Left ventricle myocardium inferior (tissue), 1 donor: Measurements from ENCODE around the gene SAMD14. TPM values are rescaled to one million over a fixed set of nuclear protein-coding genes. Genes with fewer than 3 reads are reported as not detected.
A peak's percentile ranks its signal among the peaks of the same experiment; 100 is the strongest.
"Not testable (repeated sequence)": the region's sequence is repeated elsewhere in the genome, so short reads cannot be mapped to it uniquely, and the experiment has no call there.

Experiments
- DNase-seq: peaks from one replicate; pipeline ENCODE4 v3.0.0-alpha.2; 2020
- H3K27ac ChIP-seq: fragments of 200-600 bp; replicated peaks from 2 replicates; pipeline ENCODE4 v1.8.0; 2021
- H3K27me3 ChIP-seq: fragments of 200-600 bp; 2 replicates; pipeline ENCODE4 v1.8.0; 2021; ENCODE audit warnings: low read depth
- H3K36me3 ChIP-seq: fragments of 200-600 bp; 2 replicates; pipeline ENCODE4 v1.8.0; 2021
- H3K4me1 ChIP-seq: fragments of 200-600 bp; 2 replicates; pipeline ENCODE4 v1.8.0; 2021
- H3K4me3 ChIP-seq: fragments of 200-600 bp; 2 replicates; pipeline ENCODE4 v1.8.0; 2021; ENCODE audit warnings: mild to moderate bottlenecking, moderate library complexity
- H3K9me3 ChIP-seq: fragments of 200-600 bp; replicated peaks from 2 replicates; pipeline ENCODE4 v1.8.0; 2021
- intact Hi-C: fragments of 100-400 bp; cut with micrococcal nuclease; formaldehyde crosslinking; loops from one replicate; pipeline ENCODE4 v1.11.0; 2022
- total RNA-seq: library from RNA; stranded (reverse); fragmentation: NEBNext Ultra II Directional; extraction: Animal tissue kit (Norgen Biotek cat#: 25700); gene quantifications from one replicate; pipeline ENCODE4 v1.2.1, GENCODE V29; 2021
- TF ChIP-seq, protein P1 (sequence below): fragments of 200-600 bp; IDR thresholded peaks from 2 replicates; pipeline ENCODE4 v1.8.0; 2021; ENCODE audit warnings: antibody characterized with exemption, mild to moderate bottlenecking, borderline replicate concordance
- donor health status: DM: no; HTN: yes; CAD: no; lungs with severe emphysema.

SAMD14 gene
- total RNA-seq, 1 donor from 2014 or later: 1.6 TPM

DNA sequence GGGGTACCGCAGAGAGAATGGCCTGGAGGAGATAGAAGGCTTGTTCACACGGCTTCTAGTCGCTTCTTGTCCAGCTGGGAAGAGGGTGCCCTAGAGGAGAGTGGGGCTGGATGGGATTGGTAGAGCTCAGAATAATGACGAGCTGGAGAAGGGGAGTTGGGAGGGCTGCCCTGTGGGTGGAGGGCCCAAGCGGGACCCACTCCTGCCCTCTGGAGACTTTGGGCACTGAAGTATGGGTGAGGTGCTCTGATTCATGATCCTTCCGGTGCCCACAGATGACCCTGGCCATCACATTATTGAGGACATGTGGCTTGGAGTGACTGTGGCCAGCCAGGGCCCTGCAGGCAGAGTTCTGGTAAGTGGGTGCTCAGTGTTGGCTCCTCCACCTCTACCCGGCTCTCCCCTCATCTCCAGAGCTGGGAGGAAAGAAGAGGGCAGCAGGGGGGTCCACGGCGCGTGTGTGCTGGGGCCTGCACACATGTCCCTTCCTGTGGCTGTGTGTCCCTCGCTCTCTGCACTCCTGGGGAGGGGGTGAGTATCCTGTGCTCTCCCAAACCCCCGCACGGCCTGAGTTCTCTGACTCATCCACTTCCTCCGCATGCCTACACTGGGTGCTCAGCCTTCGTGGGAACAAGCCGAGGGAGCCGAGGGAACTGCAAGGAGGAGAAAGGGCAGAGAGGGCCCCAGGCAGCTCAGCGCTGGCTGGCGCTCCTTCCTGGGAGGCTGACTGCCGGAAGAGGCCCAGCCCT lies 65.5 kb downstream of the SAMD14 start:
- H3K27ac ChIP-seq: peak overlapping the region; percentile 91
- intact Hi-C loops: no loop called here
- peaks cover 85% of the 10 kb centered on the region for H3K4me1 ChIP-seq
- peaks cover 6% of the 10 kb centered on the region for H3K36me3 ChIP-seq
- TF ChIP-seq, protein P1, sequence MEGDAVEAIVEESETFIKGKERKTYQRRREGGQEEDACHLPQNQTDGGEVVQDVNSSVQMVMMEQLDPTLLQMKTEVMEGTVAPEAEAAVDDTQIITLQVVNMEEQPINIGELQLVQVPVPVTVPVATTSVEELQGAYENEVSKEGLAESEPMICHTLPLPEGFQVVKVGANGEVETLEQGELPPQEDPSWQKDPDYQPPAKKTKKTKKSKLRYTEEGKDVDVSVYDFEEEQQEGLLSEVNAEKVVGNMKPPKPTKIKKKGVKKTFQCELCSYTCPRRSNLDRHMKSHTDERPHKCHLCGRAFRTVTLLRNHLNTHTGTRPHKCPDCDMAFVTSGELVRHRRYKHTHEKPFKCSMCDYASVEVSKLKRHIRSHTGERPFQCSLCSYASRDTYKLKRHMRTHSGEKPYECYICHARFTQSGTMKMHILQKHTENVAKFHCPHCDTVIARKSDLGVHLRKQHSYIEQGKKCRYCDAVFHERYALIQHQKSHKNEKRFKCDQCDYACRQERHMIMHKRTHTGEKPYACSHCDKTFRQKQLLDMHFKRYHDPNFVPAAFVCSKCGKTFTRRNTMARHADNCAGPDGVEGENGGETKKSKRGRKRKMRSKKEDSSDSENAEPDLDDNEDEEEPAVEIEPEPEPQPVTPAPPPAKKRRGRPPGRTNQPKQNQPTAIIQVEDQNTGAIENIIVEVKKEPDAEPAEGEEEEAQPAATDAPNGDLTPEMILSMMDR: no peak
- H3K9me3 ChIP-seq: no peaks in the 10 kb centered on the region
- no peak overlapping the region for H3K4me3 ChIP-seq
- no peaks in the 10 kb centered on the region for H3K27me3 ChIP-seq
- DNase-seq: no peak

DNA sequence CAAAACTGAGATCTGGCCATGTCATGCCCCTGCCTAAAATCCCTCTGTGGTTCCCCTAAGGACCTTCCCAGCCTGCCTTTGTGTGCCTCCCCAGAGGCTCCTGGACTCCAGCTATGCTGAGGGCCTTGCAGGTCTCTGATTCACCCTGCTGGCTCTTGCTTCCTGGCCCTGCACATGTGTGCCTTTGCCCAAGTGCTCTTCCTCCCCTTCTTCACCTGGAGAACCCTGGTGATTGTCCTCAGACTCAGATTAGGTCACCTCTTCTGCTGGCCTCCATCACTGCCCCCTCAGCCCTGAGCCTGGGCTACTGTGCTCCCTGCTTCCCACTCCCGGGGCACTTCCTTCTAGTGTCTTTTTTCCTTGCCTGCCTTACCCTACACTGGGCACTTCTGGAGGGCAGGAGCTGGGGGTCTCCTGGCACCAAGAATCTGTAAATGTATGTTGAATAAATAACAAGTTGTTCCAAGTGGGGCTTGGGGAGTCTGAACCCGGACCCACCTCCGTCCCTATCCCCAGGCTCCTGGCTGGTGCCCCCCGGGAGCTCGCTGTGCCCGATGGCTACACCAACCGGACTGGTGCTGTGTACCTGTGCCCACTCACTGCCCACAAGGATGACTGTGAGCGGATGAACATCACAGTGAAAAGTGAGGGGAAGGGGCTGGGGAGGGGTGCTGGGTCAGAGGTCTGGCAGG lies 66.3 kb downstream of the SAMD14 start:
- peak overlapping the region; percentile 91 for H3K27ac ChIP-seq
- H3K9me3 ChIP-seq: no peaks in the 10 kb centered on the region
- peaks cover 92% of the 10 kb centered on the region for H3K4me1 ChIP-seq
- H3K27me3 ChIP-seq: no peaks in the 10 kb centered on the region
- DNase-seq: no peak
- TF ChIP-seq, protein P1: no peak
- no peak overlapping the region for H3K4me3 ChIP-seq
- no peaks in the 10 kb centered on the region for H3K36me3 ChIP-seq
- intact Hi-C loops: no loop called here

DNA sequence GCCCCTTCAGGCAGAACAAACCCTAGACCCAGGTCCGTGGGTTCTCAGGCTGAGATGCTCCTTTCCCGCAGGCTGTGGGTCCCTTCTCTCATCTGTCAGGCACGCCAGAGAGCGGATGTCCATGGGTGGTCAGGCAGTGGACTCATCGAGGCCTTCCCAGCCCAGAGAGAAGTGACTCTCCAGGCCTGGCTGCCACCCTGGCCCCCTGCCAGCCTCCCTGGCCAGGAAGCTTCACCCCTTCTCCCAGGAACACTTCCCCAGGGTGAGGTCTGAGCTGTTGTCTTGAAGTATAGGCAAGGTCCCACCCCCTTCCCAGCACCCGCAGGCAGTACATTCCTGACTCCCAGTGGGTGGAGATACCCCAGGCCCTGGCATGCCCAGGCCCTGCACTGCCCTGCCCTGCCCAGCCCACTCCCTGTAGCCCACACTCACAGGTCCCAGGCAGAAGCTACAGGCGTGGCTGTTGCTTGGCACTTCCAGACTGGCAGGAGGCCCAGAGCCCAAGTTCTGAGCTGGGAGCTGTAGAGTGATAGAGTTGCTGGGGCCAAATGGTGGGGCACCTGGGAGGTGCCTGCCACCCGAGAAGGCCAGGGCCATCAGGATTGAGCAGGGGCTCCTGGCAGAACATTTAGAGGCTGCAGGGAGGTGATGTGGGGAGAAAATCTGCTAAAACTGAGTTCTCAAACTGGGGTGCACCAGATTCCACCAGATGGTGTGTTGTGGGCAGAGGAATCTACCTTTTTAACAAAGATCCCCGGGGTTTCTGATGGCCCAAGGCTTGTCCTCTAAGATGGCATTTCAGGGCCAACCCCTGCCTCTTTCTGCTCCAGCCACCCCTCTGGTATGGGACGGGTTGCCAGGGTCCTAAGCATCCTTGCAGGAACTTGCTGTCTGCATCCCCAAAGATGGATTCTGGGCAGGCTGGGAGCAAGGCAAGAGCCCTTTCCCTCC lies 67.4 kb downstream of the SAMD14 start:
- Histone ChIP-seq H3K36me3 (no peaks in the 10 kb centered on the region), H3K4me3 (peak overlapping the region; percentile 55), H3K27ac (peak overlapping the region; percentile 91), H3K4me1 (peaks cover 100% of the 10 kb centered on the region), H3K27me3 (no peaks in the 10 kb centered on the region), H3K9me3 (no peaks in the 10 kb centered on the region)
- peak; percentile 83 for DNase-seq
- intact Hi-C loops: no loop called here
- TF ChIP-seq, protein P1: no peak

DNA sequence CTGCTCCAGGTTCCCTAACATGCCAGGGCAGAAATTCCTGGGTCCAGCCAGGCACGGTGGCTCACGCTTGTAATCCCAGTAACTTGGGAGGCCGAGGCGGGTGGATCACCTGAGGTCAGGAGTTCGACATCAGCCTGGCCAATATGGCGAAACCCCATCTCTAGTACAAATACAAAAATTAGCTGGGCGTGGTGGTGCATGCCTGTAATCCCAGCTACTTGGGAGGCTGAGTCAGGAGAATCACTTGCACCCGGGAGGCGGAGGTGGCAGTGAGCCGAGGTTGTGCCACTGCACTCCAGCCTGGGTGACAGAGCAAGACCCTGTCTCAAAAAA lies 68.3 kb downstream of the SAMD14 start:
- H3K27me3 ChIP-seq, H3K9me3 ChIP-seq, H3K36me3 ChIP-seq, intact Hi-C loops, DNase-seq: not testable (repeated sequence)
- Histone ChIP-seq H3K27ac (peak overlapping the region; percentile 91), H3K4me1 (peaks cover 100% of the 10 kb centered on the region), H3K4me3 (peak overlapping the region; percentile 55)

DNA sequence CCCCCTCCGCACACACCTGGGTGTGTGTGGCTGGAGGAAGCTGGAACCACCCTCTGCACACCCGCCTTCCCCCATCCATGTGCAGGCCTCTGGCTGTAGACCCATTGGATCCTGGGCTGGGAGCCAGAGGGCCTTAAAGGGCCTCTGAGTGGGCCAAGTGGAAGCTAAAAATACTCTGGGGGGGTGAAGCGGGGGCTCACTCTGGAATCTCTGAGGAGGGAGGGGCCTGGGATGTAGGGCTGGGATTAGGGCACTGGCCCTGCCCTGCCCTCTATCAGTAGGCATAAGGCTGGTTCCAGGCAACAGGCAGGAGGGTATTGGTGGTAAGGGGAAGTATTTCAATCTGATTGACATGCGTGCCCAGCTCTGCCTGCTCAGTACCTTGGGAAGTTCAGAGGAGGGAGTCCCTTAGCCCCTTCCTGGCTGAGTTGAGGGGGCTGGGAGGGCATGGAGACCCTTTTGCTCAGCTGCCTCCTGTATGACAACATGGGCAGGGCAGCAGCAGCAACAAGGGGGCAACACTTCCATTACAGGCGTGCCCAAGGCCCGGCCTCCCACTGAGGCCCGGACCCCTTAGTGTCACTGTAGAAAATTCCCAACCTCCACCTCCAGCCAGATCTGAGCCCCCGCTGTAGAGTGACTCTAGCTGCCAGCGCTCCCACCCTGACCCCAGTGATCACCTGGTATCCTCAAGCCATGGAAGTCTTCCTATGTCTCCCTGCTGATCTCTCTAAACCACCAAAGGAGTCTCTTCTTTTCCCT lies 68.8 kb downstream of the SAMD14 start:
- Histone ChIP-seq H3K36me3 (no peaks in the 10 kb centered on the region), H3K4me3 (peak overlapping the region; percentile 55), H3K9me3 (no peaks in the 10 kb centered on the region), H3K27me3 (no peaks in the 10 kb centered on the region), H3K4me1 (peaks cover 100% of the 10 kb centered on the region), H3K27ac (peak overlapping the region; percentile 91)
- TF ChIP-seq, protein P1: no peak
- peak; percentile 90 for DNase-seq
- intact Hi-C loops: no loop called here

Other genes starting within 250 kb of the SAMD14 start
- not detected for gene DLX4, start 161.0 kb downstream of the SAMD14 start, total RNA-seq
- gene DLX3, start 134.9 kb downstream of the SAMD14 start, total RNA-seq: not detected
- 17.0 TPM for gene ITGA3, start 74.0 kb downstream of the SAMD14 start, total RNA-seq
- gene PDK2, start 34.8 kb downstream of the SAMD14 start, total RNA-seq: 206 TPM
- 33.0 TPM for gene PPP1R9B, start 20.5 kb upstream of the SAMD14 start, total RNA-seq
- gene SGCA, start 35.8 kb upstream of the SAMD14 start, total RNA-seq: 137 TPM
- gene COL1A1, start 71.5 kb upstream of the SAMD14 start, total RNA-seq: 45.8 TPM
- not detected for gene TMEM92, start 144.3 kb upstream of the SAMD14 start, total RNA-seq
- 12.6 TPM for gene XYLT2, start 216.0 kb upstream of the SAMD14 start, total RNA-seq
- 85.0 TPM for gene MRPL27, start 243.0 kb upstream of the SAMD14 start, total RNA-seq
- 0.74 TPM for gene EME1, start 243.1 kb upstream of the SAMD14 start, total RNA-seq